GM12865 (cell line): Measurements from ENCODE around the gene IL1R1.

Experiments used
- DNase-seq: peaks from one replicate; pipeline ENCODE4 v3.0.0; 2010; ENCODE audit warnings: low read depth
- H3K4me3 ChIP-seq: 2 replicates; pipeline ENCODE4 v1.5.1; 2011; ENCODE audit warnings: mild to moderate bottlenecking, low read depth, low read length, control low read depth
- TF ChIP-seq, protein P1 (sequence below): IDR thresholded peaks from 2 replicates; pipeline ENCODE4 v1.5.1; 2011; ENCODE audit warnings: low read length, control low read depth, low read depth, inconsistent platforms; ENCODE audit not compliant: insufficient read depth; ENCODE audit errors: missing control alignments

IL1R1 gene

GRCh38 chr2:102217032-102217431, 74.5 kb downstream of the IL1R1 start:
- no peak for DNase-seq
- TF ChIP-seq, protein P1, sequence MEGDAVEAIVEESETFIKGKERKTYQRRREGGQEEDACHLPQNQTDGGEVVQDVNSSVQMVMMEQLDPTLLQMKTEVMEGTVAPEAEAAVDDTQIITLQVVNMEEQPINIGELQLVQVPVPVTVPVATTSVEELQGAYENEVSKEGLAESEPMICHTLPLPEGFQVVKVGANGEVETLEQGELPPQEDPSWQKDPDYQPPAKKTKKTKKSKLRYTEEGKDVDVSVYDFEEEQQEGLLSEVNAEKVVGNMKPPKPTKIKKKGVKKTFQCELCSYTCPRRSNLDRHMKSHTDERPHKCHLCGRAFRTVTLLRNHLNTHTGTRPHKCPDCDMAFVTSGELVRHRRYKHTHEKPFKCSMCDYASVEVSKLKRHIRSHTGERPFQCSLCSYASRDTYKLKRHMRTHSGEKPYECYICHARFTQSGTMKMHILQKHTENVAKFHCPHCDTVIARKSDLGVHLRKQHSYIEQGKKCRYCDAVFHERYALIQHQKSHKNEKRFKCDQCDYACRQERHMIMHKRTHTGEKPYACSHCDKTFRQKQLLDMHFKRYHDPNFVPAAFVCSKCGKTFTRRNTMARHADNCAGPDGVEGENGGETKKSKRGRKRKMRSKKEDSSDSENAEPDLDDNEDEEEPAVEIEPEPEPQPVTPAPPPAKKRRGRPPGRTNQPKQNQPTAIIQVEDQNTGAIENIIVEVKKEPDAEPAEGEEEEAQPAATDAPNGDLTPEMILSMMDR = no peak
- no peak overlapping the region for H3K4me3 ChIP-seq

GRCh38 chr2:102224824-102225739, 82.5 kb downstream of the IL1R1 start:
- H3K4me3 ChIP-seq = no peak overlapping the region
- TF ChIP-seq, protein P1 = no peak
- no peak for DNase-seq

GRCh38 chr2:102226171-102226570, 83.6 kb downstream of the IL1R1 start:
- no peak for DNase-seq
- H3K4me3 ChIP-seq = no peak overlapping the region
- TF ChIP-seq, protein P1 = no peak

- DNase-seq = no peak
- TF ChIP-seq, protein P1 = no peak
- no peak overlapping the region for H3K4me3 ChIP-seq
These were observed 84.3 kb downstream of the IL1R1 start for GRCh38 chr2:102226612-102227391.

DNA sequence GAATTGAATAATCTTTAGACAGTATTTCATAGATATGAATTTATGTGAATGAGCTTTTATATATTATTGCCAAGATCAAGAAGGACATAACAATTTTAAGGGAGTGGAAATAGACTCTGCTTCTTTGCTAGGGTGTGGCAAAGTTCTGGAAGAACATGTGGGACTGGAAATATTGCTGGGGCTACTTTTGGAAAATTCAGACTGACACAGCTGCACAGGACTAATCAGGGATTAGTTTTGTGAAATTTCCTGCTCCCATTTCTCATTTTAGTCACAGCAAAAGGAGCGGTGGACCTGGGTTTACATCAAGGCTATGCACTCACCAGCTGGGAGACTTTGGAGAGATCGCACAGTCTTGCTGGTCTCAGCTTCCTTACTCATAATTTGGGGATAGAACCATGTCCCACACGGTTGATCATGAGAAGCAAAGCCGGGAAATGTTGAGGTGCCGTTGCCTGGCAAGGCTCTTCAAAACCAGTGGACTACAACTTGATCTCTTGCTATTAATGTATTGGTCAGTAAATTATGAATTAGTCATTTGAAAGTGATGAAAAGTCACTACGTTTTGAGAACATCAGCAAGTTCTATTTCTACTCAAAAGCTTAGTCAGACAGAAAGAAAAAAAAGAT, 86.7 kb downstream of the IL1R1 start:
- no peak for DNase-seq
- no peak overlapping the region for H3K4me3 ChIP-seq
- TF ChIP-seq, protein P1 = no peak
